Pons (tissue), 1 donor: ENCODE results near the gene MED9.
A peak's percentile ranks its signal among the peaks of the same experiment; 100 is the strongest.

Experiments
- DNase-seq: peaks from one replicate; pipeline ENCODE4 v3.0.0-alpha.2; 2016; ENCODE audit warnings: low spot score

MED9 gene

GRCh38 chr17:17491546-17491988 lies 14.8 kb downstream of the MED9 start:
- DNase-seq = peak; percentile 16

GRCh38 chr17:17492085-17492484 lies 15.3 kb downstream of the MED9 start:
- DNase-seq = no peak

- no peak for DNase-seq
Measured at GRCh38 chr17:17492571-17492970, 15.8 kb downstream of the MED9 start.

- no peak for DNase-seq
Measured at GRCh38 chr17:17493249-17493985, 16.6 kb downstream of the MED9 start.

GRCh38 chr17:17493986-17494466 lies 17.2 kb downstream of the MED9 start:
- DNase-seq = peak; percentile 28

GRCh38 chr17:17494499-17494869 lies 17.7 kb downstream of the MED9 start:
- no peak for DNase-seq

GRCh38 chr17:17494870-17495535 lies 18.2 kb downstream of the MED9 start:
- DNase-seq = no peak

- DNase-seq = no peak
Measured at GRCh38 chr17:17495536-17496188, 18.9 kb downstream of the MED9 start.

DNA sequence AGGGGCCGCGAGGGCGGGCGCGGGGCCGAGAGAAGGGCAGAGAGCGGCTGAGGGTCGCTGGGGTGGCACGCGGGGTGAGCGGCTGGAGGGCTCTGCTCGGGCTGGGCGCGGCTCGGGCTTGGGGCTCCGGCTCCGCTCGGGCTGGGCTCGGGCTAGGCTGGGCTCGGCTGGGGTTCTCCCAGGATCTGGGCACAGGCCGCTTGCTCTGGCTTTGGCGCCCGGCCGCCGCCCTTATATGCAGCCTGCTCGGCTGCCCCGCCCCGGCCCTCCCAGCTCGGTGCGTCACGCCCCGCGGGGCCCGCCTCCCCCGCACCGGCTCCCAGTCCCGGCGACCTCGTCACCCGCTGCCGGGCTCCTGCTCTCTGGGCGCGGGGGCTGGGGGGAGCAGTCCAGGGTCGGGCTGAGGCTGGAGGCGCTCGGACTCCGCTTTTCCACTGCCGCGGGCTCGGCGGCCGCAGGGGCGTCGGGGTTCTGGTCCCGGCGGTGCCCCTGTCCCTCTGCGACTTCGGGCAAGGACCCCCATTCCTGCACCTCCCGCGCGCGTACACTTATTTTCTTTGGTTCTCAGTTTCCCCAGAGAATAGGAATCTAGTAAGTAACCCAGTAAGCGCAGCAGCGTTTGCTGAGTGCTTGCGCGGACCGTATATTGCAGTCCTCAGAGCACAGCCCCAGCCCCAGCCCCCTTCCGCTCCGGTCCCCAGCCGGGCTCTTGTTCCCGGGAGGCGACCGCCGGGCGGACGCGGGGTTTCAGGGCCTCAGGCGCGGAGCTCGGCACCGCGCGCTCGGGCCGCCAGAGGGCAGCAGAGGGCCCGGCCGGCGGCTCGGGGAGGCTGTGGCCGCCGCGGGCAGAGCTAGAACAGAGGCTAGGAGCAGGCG lies 19.6 kb downstream of the MED9 start, which contains the start of gene RASD1:
Gene RASD1 (minus strand): TSS at position 207 of the 876 bp plus-strand sequence. CDS start 214 bp downstream, outside the sequence.
- peak; percentile 81 for DNase-seq

GRCh38 chr17:17497065-17497844 lies 20.5 kb downstream of the MED9 start:
- DNase-seq = no peak

DNA sequence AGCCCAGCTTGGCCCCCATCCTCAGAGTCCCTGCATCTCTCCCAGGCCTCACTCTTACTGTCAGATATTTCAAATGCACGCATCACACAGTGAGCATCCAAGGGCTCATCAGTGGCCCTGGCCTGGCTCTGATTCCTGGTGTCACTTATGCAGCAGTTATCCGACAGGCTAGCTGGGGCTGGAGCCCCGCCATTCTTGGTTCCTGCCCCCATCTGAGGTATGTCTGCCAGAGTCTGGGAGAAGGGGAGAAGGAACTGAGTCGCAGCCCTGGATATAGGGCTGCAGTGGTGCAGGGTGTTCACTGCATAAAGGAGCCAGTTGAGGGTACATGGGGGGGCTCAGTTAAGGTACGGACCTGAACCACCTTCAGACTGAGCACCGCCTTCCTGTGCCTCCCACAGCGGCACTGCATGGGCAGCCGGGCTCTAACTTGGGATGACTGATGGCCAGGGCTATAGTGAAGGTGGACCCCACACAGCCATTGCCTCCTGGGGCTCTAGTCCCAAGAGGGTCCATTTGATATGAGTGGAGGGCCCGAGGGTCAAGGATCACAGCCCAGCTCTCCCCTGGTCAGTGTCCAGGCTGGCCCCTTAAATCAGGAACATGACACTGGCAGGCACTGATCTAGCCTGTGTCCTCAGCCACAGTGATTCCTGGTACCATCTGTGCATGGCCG lies 21.2 kb downstream of the MED9 start:
- DNase-seq = no peak

DNA sequence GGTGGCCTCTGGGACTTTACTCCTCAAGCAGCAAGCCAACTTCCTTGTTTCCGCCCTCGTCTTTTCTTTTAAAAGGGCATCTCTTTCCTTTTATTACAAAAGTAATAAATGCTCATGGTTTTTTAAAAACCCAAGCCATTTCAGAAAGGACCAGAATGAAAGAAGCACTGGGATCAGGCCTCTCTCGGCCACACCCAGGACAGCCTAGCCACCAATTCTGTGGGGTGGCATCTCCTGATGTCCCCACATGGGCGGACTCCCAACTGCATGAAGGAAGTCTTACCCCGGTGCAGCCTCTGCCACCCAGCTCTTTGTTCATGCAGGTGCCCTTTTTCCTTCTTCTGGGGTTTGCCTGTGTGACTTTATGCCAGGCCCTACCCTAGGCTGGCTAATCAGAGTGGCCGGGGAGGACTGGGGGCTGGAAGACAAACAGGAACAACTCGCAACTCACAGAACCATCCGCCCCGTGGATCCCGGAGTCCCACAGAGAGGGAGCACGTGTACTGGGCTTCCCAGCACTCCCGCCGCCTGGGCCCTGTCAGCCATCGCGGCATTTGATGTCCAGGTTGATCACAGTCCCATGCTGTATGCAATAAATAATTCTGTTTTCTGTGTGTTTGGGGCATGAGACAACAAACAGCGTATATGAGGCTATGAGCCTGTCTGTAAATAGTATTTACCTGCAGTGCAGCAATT lies 22.0 kb downstream of the MED9 start:
- DNase-seq = no peak

DNA sequence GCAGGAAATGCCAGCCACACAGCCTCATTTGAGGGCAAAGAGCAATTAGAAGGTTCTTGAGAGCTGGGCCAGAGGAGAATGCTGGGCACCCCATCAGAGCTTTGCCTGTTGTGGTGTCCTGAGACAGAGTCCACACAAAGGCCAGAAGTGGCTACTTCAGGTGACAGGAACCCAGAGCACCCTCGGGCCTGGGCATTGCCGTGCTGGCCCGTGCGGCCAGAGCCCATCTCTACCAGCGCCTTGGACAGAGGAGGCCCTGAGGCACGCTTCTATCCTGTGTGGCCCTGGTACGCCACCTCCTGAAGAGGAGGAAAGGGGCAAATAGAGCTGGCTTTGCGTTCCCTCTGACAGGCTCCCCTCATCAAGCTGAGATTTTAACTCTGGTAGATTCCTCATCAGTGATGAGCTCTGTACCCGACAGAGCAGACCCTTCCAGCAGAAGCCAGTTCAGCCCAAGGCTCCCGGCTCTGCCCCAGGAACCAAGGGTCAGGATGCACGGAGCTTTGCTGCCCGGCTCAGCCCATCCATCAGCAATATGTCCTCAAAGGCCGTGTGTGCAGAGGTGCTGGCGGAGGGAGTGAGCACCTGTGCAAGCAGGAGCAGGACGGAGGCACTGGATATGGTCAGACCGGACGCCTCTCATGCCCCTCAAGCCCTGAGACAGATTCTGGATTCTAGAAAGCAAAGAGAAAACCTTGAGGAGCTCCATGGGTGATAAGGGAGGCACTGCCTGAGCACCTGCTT lies 22.8 kb downstream of the MED9 start:
- no peak for DNase-seq

DNA sequence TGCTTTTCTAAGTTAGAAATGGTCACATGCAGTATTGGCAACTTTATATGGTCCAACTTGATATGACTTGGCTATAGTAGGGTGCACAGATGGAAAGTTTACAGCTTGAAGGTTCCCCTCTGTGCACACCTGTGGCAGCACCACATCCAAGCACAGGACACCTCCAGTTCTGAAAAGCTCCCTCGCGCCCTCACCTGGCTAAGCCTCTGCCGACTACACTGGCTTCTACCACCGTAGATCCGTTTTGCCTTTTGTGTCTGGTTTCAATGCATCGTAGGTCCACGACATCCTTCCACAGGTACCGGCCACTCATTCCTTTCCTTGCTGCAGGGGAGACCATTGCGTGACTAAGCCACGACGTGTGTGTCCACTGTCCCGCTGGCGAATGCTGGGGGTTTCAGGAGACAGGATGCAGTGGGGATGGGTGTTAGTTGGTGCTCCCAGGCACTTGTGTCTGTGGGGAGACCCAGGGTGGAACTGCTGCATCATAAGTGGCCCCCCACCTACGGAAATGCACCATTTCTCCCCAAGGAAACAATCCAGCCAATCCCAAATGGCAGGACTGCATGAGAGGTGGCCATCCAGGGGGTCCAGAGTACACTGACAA lies 24.3 kb downstream of the MED9 start:
- no peak for DNase-seq

GRCh38 chr17:17502741-17503565 lies 26.2 kb downstream of the MED9 start:
- no peak for DNase-seq

DNA sequence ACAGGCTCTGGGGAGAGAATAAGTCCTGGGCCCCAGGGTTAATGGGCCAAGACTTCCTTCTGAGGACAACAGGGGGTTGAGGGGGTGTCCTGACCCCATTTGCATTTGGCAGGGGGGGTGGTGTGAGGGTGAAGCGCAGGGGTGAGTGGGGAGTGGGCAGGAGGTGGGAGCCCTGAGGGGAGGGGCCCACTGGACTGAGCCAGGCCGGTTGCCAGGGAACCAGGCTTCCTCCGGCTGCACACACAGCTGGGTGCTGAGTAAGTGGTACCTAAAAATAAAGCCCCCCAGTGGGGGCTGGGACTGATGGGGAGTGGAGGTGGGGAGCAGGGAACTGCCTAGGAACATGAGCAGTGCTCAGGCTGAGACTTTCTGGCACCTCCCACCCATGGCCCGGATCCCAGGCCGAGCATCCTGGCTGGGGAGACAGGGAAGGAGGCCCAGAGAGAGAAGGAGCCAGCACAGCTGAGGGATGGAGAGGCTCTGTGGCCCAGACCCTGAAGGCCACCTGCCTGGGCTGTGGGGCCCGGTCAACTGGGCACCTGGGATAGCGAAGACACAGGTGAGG lies 26.8 kb downstream of the MED9 start:
- DNase-seq = peak; percentile 24

DNA sequence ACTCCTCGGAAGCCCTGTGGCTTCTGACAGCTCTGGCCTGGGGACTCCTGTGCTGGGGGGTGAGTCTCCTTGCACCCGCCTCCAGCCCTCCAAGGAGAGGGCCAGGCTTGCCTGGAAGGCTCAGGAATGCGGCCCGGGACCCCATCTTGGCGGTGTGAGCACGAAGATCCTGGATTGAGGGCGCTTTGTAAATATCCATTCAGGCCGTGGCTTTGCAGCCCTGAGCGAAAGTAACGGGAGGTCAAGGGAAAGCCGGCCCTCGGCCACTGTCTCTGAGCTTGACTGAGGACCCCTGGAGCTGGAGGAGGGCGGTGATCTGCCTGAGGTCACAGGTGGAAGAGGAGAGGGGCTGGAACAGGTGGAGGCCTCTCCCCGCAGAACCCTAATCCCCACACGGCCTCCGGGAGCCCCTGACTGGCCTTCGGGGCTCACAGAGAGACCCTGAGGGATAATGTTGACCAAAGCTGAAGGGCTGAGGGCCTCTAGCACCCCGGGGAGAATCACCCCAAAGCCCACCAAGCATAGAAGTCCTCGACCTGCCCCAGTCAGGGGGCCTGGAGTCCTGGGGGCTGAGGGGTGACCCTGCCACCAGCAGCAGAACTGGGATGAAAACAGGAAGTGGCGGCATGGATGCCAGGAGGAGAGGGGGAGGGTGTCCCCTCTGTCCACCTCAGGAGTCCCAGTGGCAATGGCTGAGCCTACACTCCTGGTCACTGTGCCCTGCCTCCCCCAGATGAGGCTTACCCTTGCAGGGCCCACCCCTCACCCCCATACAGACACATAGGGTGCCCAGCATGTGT lies 27.7 kb downstream of the MED9 start:
- no peak for DNase-seq
